Psoas muscle (tissue), 8 donors: Measurements from ENCODE around the gene ZNF385B. TPM values are rescaled to one million over a fixed set of nuclear protein-coding genes. Genes with fewer than 3 reads are reported as not detected.
"Not testable (repeated sequence)": the region's sequence is repeated elsewhere in the genome, so short reads cannot be mapped to it uniquely, and the experiment has no call there.

Source experiments
- ATAC-seq, 4 donors: fragments of 200-7000 bp; cut with Tn5 transposase; one replicate each; pipeline ENCODE4 v1.9.1; 2020; ENCODE audit warnings: moderate library complexity in 3 of 4, mild to moderate bottlenecking in 2 of 4
- DNase-seq, 2 donors: peaks; one replicate each; pipeline ENCODE4 v3.0.0-alpha.2; 2020
- H3K27ac ChIP-seq: fragments of 200-600 bp; one replicate; pipeline ENCODE4 v1.8.0; 2022
- H3K27me3 ChIP-seq, 3 donors: fragments of 200-600 bp in 1 of 3; one replicate each; pipeline versions ENCODE4 v1.6.1 to v1.8.0; 2013 to 2022; ENCODE audit warnings: low read length in 2 of 3, mild to moderate bottlenecking in 2 of 3, moderate library complexity in 1 of 3; ENCODE audit not compliant: insufficient read depth in 3 of 3
- H3K36me3 ChIP-seq, 2 donors: fragments of 200-600 bp in 1 of 2; one replicate each; pipeline versions ENCODE4 v1.6.1 to v1.8.0; 2013 to 2022; ENCODE audit warnings: low read depth in 1 of 2, mild to moderate bottlenecking in 1 of 2, moderate library complexity in 1 of 2; ENCODE audit not compliant: insufficient read depth in 1 of 2
- H3K4me1 ChIP-seq: fragments of 200-600 bp; one replicate; pipeline ENCODE4 v1.8.0; 2022
- H3K4me3 ChIP-seq: fragments of 200-600 bp; one replicate; pipeline ENCODE4 v1.8.0; 2022; ENCODE audit warnings: mild to moderate bottlenecking
- H3K9me3 ChIP-seq: fragments of 200-600 bp; one replicate; pipeline ENCODE4 v1.8.0; 2022
- CTCF ChIP-seq: fragments of 200-600 bp; IDR thresholded peaks from one replicate; pipeline ENCODE4 v1.8.0; 2022; ENCODE audit warnings: antibody characterized with exemption
- WGBS, 3 donors: extraction: QIAGEN DNeasy Blood & Tissue Kit; methylation state at CpG; one replicate each; pipeline versions ENCODE4 v1.1.6 to v1.1.7; 2013; 5-methylcytosine and 5-hydroxymethylcytosine counted together
- intact Hi-C, 2 donors: fragments of 100-400 bp; cut with DNase I; formaldehyde crosslinking; loops; one replicate each; pipeline versions ENCODE4 v1.11.0 to v1.14.2; 2022
- polyA plus RNA-seq, 3 donors: library from polyadenylated mRNA; stranded (reverse); fragments of 200-250 nt; gene quantifications; one replicate each; pipeline ENCODE4 v1.2.3, GENCODE V29; 2013
- total RNA-seq, 4 donors: library from RNA; stranded (reverse); fragmentation: NEBNext Ultra II Directional in 2 of 4; extraction: Animal tissue kit (Norgen Biotek cat#: 25700) in 2 of 4; gene quantifications; one replicate each; pipeline versions ENCODE4 v1.2.1 to v1.2.4, GENCODE V29; 2021 to 2023
- donor health status: healthy with polysubstance abuse.
- donor health status: DM: no; HTN: no; CAD: no; lungs with moderate emphysema.
- donor health status: Bipolar disorder and iron deficiency.
- donor health status: healthy.
- donor health status: DM: yes; HTN: yes; CAD: no.
- donor health status: DM: no; HTN: no; CAD: no.
- donor health status: DM: no; HTN: no; CAD: no.
- donor health status: DM: yes; HTN: yes; CAD: no.

Gene ZNF385B
- total and polyA plus RNA-seq, 7 donors, result 8.8 to 42.9 (median 18.1) TPM

GRCh38 chr2:179785902-179786301 lies 75.5 kb downstream of the ZNF385B start:
- no peak for ATAC-seq
- WGBS, 3 donors, result 94 to 100% (median 97%) methylated on average over 1 of the region's 1 CpG
- intact Hi-C loops, result no loop called here
- no peak overlapping the region for H3K4me3 ChIP-seq
- DNase-seq, result no peak
- no peaks in the 10 kb centered on the region for H3K4me1 ChIP-seq
- no peaks in the 10 kb centered on the region for H3K36me3 ChIP-seq
- TF ChIP-seq CTCF, result no peak
- H3K9me3 ChIP-seq, result peaks cover 6% of the 10 kb centered on the region
- no peak overlapping the region for H3K27ac ChIP-seq
- no peaks in the 10 kb centered on the region for H3K27me3 ChIP-seq

GRCh38 chr2:179782346-179782745 lies 79.1 kb downstream of the ZNF385B start:
- H3K4me1 ChIP-seq, H3K27me3 ChIP-seq, DNase-seq, H3K27ac ChIP-seq, H3K36me3 ChIP-seq, ATAC-seq, intact Hi-C loops, H3K4me3 ChIP-seq, H3K9me3 ChIP-seq: not testable (repeated sequence)
- 72 to 85% (median 83%) methylated on average over 2 of the region's 2 CpGs for WGBS, 3 donors

- ATAC-seq, result no peak
- H3K4me3 ChIP-seq, result no peak overlapping the region
- DNase-seq, result no peak
- no peak for TF ChIP-seq CTCF
- peaks cover 5% of the 10 kb centered on the region for H3K4me1 ChIP-seq
- no peaks in the 10 kb centered on the region for H3K27me3 ChIP-seq
- intact Hi-C loops, result no loop called here
- H3K36me3 ChIP-seq, result no peaks in the 10 kb centered on the region
- 96 to 100% (median 96%) methylated on average over 4 of the region's 4 CpGs for WGBS, 3 donors
- H3K27ac ChIP-seq, result no peak overlapping the region
- no peaks in the 10 kb centered on the region for H3K9me3 ChIP-seq
Observed at GRCh38 chr2:179773986-179774385, 87.4 kb downstream of the ZNF385B start.

GRCh38 chr2:179772346-179772745 lies 89.1 kb downstream of the ZNF385B start:
- intact Hi-C loops, result no loop called here
- 82 to 96% (median 90%) methylated on average over 1 of the region's 1 CpG for WGBS, 3 donors
- H3K36me3 ChIP-seq, result no peaks in the 10 kb centered on the region
- peaks cover 6% of the 10 kb centered on the region for H3K4me1 ChIP-seq
- ATAC-seq (no peak), DNase-seq (no peak)
- no peak overlapping the region for H3K4me3 ChIP-seq
- H3K9me3 ChIP-seq, result no peaks in the 10 kb centered on the region
- TF ChIP-seq CTCF, result no peak
- H3K27me3 ChIP-seq, result no peaks in the 10 kb centered on the region
- no peak overlapping the region for H3K27ac ChIP-seq

- H3K4me1 ChIP-seq, result peaks cover 6% of the 10 kb centered on the region
- no peak overlapping the region for H3K27ac ChIP-seq
- no peaks in the 10 kb centered on the region for H3K27me3 ChIP-seq
- intact Hi-C loops, result no loop called here
- no peak overlapping the region for H3K4me3 ChIP-seq
- H3K36me3 ChIP-seq, result no peaks in the 10 kb centered on the region
- no peak for TF ChIP-seq CTCF
- no peaks in the 10 kb centered on the region for H3K9me3 ChIP-seq
- DNase-seq, result no peak
- 36 to 60% (median 37%) methylated on average over 4 of the region's 4 CpGs for WGBS, 3 donors
- ATAC-seq, result no peak
Observed at GRCh38 chr2:179771791-179772190, 89.6 kb downstream of the ZNF385B start.
